ENCODE data around the gene ATF6.

- TF ChIP-seq, protein P1, sequence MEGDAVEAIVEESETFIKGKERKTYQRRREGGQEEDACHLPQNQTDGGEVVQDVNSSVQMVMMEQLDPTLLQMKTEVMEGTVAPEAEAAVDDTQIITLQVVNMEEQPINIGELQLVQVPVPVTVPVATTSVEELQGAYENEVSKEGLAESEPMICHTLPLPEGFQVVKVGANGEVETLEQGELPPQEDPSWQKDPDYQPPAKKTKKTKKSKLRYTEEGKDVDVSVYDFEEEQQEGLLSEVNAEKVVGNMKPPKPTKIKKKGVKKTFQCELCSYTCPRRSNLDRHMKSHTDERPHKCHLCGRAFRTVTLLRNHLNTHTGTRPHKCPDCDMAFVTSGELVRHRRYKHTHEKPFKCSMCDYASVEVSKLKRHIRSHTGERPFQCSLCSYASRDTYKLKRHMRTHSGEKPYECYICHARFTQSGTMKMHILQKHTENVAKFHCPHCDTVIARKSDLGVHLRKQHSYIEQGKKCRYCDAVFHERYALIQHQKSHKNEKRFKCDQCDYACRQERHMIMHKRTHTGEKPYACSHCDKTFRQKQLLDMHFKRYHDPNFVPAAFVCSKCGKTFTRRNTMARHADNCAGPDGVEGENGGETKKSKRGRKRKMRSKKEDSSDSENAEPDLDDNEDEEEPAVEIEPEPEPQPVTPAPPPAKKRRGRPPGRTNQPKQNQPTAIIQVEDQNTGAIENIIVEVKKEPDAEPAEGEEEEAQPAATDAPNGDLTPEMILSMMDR (IDR thresholded peaks at IDR 0.05; ENCODE audit: low read depth, low read length, poor library complexity, severe bottlenecking), result no peak
- TF ChIP-seq EZH2phosphoT487 (IDR thresholded peaks at IDR 0.05; ENCODE audit: borderline replicate concordance, low read length), result no peak
These were observed 4.1 kb downstream of the ATF6 start for GRCh38 chr1:161770250-161770649.

Measured in DOHH2 (cell line).